GM19463 (cell line): ENCODE measurements around the gene ZNF414.

Experiments
- ATAC-seq: cut with Tn5 transposase; IDR thresholded peaks from one replicate; pipeline ENCODE4 v1.9.1; 2021; ENCODE audit warnings: mild to moderate bottlenecking, moderate library complexity; ENCODE audit not compliant: unreplicated experiment

Gene ZNF414

GRCh38 chr19:8468761-8469373, 45.1 kb downstream of the ZNF414 start:
- ATAC-seq = no peak

- no peak for ATAC-seq
Measured at GRCh38 chr19:8468124-8468523, 45.8 kb downstream of the ZNF414 start.

GRCh38 chr19:8466018-8466417, 47.9 kb downstream of the ZNF414 start:
- ATAC-seq = no peak

DNA sequence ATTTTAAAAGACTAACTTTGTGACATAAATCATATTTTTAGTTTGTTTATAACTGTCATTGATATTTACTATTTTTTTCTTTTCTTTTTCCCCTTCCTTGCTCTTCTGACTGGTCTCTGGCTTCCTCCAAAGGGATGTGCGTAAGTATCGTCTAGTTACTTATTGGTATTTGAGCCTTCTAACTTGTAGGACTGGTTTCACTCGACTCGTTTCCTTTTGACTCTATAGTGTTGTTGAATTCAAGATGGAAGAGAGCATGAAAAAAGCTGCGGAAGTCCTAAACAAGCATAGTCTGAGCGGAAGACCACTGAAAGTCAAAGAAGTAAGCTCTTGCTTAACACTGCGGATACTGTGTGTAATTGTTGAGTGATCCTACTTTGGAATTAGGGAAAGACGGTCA, 50.6 kb downstream of the ZNF414 start:
- no peak for ATAC-seq

GRCh38 chr19:8462571-8462970, 51.4 kb downstream of the ZNF414 start:
- ATAC-seq = no peak

DNA sequence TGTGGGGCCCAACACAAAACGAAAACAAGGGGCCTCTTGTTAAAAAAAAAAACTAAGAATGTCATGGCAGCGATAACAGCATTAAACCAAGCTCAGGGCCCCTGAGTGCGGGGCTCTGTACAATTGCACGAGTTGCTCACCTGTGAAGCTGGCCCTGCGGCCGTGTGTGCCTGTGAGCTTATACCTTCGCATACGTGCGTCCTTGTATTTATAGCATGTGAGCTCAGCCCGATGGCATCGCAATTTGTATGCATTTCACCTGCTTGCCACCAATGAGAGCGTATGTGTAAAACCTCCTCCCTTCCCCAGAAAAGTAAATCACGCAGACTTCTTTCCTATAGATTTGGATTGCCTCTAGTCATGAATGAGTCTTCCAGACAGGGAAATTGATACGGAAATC, 52.1 kb downstream of the ZNF414 start:
- no peak for ATAC-seq

- no peak for ATAC-seq
Measured at GRCh38 chr19:8461376-8461775, 52.6 kb downstream of the ZNF414 start.

DNA sequence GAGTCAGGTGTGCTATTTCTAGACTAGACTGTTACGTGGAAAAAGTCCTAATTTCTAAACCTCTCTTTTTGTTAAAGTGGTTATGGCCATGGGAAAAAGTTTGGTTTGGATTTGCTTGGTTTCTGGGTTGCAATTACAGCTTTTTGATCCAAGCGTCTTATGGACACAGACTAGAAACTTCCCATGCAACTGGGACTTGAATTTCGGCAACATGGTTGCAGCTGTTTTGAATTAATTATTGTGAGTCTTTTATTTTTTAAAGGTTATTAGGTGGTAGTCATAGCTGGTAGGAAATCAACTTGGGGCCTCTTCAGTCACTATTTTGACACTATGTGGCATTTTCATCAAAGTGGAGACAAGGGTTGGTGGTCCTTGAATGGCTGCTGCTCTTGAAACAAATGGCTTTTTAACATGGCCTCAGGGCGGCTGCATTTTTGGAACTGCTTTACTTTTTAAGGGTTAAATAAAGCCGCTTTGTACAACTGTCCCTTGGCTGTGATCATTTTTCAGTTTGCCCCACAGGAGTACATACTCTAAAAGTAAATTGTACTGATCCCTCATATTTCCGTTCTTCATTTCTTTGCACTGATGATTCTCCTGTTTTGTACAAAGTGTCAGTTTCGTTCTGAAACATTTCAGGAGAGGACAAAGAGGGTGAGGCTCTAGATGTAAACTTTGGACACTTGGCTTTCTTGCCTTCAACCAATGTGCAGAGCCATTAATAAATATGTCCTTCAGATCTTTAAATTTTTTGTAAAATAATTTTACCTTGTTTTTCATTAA, 53.3 kb downstream of the ZNF414 start:
- no peak for ATAC-seq
